Gastrocnemius medialis (tissue), 4 donors: Measurements from ENCODE around the gene KRT16. TPM values are rescaled to one million over a fixed set of nuclear protein-coding genes. Genes with fewer than 3 reads are reported as not detected.
"Not testable (repeated sequence)": the region's sequence is repeated elsewhere in the genome, so short reads cannot be mapped to it uniquely, and the experiment has no call there.

Experiments used
- ATAC-seq, 2 donors: fragments of 150-250 bp; one replicate each; pipeline ENCODE4 v1.9.1; 2016
- DNase-seq, 2 donors: peaks; one replicate each; pipeline ENCODE4 v3.0.0-alpha.2; 2019
- H3K27ac ChIP-seq, 4 donors: fragments of 200-600 bp; sonication (generic); 1 replicate in 1 of 4; 2 replicates in 3 of 4; pipeline ENCODE4 v1.5.1; 2016 to 2018; ENCODE audit warnings: mild to moderate bottlenecking in 2 of 4, moderate library complexity in 1 of 4
- H3K27me3 ChIP-seq, 3 donors: fragments of 200-600 bp; sonication (generic) in 2 of 3; 1 replicate in 1 of 3; 2 replicates in 2 of 3; pipeline versions ENCODE4 v1.5.1 to v1.6.0; 2016 to 2019; ENCODE audit warnings: mild to moderate bottlenecking in 1 of 3, moderate library complexity in 1 of 3
- H3K36me3 ChIP-seq, 2 donors: fragments of 200-600 bp; sonication (generic) in 1 of 2; one replicate each; pipeline ENCODE4 v1.5.1; 2017 to 2018
- H3K4me1 ChIP-seq, 2 donors: fragments of 200-600 bp; sonication (generic) in 1 of 2; one replicate each; pipeline ENCODE4 v1.5.1; 2016 to 2017; ENCODE audit warnings: mild to moderate bottlenecking in 2 of 2
- H3K4me3 ChIP-seq, 4 donors: fragments of 200-600 bp; sonication (generic) in 3 of 4; 1 replicate in 1 of 4; 2 replicates in 3 of 4; pipeline ENCODE4 v1.5.1; 2016 to 2019; ENCODE audit warnings: mild to moderate bottlenecking in 2 of 4
- H3K9me3 ChIP-seq, 3 donors: fragments of 200-600 bp; sonication (generic) in 2 of 3; 1 replicate in 1 of 3; 2 replicates in 2 of 3; pipeline ENCODE4 v1.5.1; 2016 to 2019
- POLR2A ChIP-seq, 2 donors: fragments of 450-650 bp; IDR thresholded peaks; one replicate each; pipeline ENCODE4 v1.6.1; 2017; ENCODE audit warnings: antibody characterized with exemption in 2 of 2, mild to moderate bottlenecking in 2 of 2, moderate library complexity in 2 of 2
- in situ Hi-C, 4 donors: fragments of 200-750 bp; cut with MboI; loops; one replicate each; pipeline versions ENCODE4 v1.15.0 to v1.8.0; 2017; ENCODE audit warnings: low sequenced_read_pairs in 4 of 4
- intact Hi-C: fragments of 100-400 bp; cut with DNase I; formaldehyde crosslinking; loops from one replicate; pipeline ENCODE4 v1.15.1; 2023; ENCODE audit warnings: low total_unique reads
- total RNA-seq, 4 donors: library from RNA; depleted of rRNA; stranded (reverse); fragments of >200 nt; gene quantifications; one replicate each; pipeline versions ENCODE4 v1.1.0 to v1.2.3, GENCODE V29; 2016
- TF ChIP-seq, protein P1 (sequence below), 5 experiments: fragments of 450-650 bp in 3 of 5; fragments of 200-600 bp in 2 of 5; sonication (generic) in 2 of 5; IDR thresholded peaks in 4 of 5; conservative IDR thresholded peaks in 1 of 5; 1 replicate in 4 of 5; 2 replicates in 1 of 5; pipeline ENCODE4 v1.5.1; 2016 to 2019; ENCODE audit warnings: antibody characterized with exemption in 5 of 5, mild to moderate bottlenecking in 3 of 5, moderate library complexity in 3 of 5

The KRT16 gene
- total RNA-seq, 4 donors from 2014 or later, result 0.34 TPM; not detected in 3

DNA sequence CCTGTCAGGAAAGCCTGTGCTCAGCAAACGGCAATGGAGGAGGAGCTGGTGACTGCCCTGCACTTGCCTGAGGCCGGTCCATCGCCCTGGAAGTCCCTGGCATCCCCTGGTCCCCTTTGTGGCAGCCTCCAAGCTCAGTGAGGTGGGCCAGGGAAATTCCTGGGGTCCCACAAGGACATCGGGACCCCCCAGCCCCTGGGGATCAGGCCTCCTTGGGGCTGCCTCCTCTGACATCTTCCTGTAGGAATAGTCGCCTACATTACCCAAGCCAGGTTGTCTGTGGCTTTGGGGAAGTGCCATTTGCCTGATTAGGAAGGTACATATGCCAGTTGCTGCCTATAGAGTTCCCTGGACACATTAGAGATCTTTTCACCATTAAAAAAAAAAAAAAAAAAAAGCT is 33.6 kb downstream of the KRT16 start:
- Histone ChIP-seq H3K9me3 (no peaks in the 10 kb centered on the region), H3K4me3 (no peak overlapping the region), H3K4me1 (no peaks in the 10 kb centered on the region), H3K36me3 (no peaks in the 10 kb centered on the region), H3K27me3 (peaks cover 0 to 21% (median 8%) of the 10 kb centered on the region in 3 donors), H3K27ac (no peak overlapping the region)
- in situ Hi-C loops, result no loop called here
- DNase-seq (no peak), ATAC-seq (no peak)
- TF ChIP-seq, protein P1, sequence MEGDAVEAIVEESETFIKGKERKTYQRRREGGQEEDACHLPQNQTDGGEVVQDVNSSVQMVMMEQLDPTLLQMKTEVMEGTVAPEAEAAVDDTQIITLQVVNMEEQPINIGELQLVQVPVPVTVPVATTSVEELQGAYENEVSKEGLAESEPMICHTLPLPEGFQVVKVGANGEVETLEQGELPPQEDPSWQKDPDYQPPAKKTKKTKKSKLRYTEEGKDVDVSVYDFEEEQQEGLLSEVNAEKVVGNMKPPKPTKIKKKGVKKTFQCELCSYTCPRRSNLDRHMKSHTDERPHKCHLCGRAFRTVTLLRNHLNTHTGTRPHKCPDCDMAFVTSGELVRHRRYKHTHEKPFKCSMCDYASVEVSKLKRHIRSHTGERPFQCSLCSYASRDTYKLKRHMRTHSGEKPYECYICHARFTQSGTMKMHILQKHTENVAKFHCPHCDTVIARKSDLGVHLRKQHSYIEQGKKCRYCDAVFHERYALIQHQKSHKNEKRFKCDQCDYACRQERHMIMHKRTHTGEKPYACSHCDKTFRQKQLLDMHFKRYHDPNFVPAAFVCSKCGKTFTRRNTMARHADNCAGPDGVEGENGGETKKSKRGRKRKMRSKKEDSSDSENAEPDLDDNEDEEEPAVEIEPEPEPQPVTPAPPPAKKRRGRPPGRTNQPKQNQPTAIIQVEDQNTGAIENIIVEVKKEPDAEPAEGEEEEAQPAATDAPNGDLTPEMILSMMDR (IDR thresholded peaks at IDR 0.05 in 4 of 5, conservative IDR thresholded peaks at IDR 0.05 in 1 of 5), result no peak
- TF ChIP-seq POLR2A (IDR thresholded peaks at IDR 0.05), result no peak
- intact Hi-C loops, result no loop called here

DNA sequence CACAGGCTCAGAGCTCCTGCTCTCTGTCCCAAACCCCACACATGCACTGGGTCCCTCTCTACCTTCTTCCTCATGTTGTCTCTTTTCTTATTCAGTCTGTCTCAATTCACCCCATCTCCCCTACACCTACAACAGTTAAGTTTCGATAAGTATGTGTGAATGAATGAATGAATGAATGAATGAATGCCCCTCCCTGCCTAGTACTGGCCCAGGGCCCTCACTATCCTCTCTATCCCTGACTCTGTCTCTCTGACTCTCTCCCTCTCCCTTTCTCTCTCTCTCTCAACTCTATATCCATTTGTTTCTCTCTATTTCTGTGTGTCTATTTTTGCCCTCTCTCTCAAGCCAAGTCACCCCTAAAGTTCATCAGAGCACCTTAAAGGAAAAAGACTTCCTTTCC is 34.0 kb downstream of the KRT16 start:
- Histone ChIP-seq H3K4me3 (no peak overlapping the region), H3K9me3 (no peaks in the 10 kb centered on the region), H3K36me3 (no peaks in the 10 kb centered on the region), H3K4me1 (no peaks in the 10 kb centered on the region), H3K27ac (no peak overlapping the region), H3K27me3 (peaks cover 0 to 22% (median 8%) of the 10 kb centered on the region in 3 donors)
- intact Hi-C loops (no loop called here), in situ Hi-C loops (no loop called here)
- no peak for ATAC-seq
- no peak for TF ChIP-seq POLR2A (IDR thresholded peaks at IDR 0.05)
- TF ChIP-seq, protein P1 (IDR thresholded peaks at IDR 0.05 in 4 of 5, conservative IDR thresholded peaks at IDR 0.05 in 1 of 5), result no peak
- DNase-seq, result no peak

- DNase-seq, intact Hi-C loops, H3K4me1 ChIP-seq, ATAC-seq, H3K36me3 ChIP-seq, in situ Hi-C loops, H3K4me3 ChIP-seq, H3K9me3 ChIP-seq, H3K27ac ChIP-seq: not testable (repeated sequence)
- peaks cover 0 to 25% (median 10%) of the 10 kb centered on the region in 3 donors for H3K27me3 ChIP-seq
These were observed 35.8 kb downstream of the KRT16 start for GRCh38 chr17:41576740-41577139.

- intact Hi-C loops (no loop called here), in situ Hi-C loops (no loop called here)
- Histone ChIP-seq H3K4me3 (no peak overlapping the region), H3K36me3 (no peaks in the 10 kb centered on the region), H3K4me1 (no peaks in the 10 kb centered on the region), H3K27ac (no peak overlapping the region), H3K9me3 (no peaks in the 10 kb centered on the region), H3K27me3 (peaks cover 0 to 25% (median 12%) of the 10 kb centered on the region in 3 donors)
- TF ChIP-seq POLR2A (IDR thresholded peaks at IDR 0.05), result no peak
- TF ChIP-seq, protein P1 (IDR thresholded peaks at IDR 0.05 in 4 of 5, conservative IDR thresholded peaks at IDR 0.05 in 1 of 5), result no peak
- no peak for ATAC-seq
- no peak for DNase-seq
These were observed 37.2 kb downstream of the KRT16 start for GRCh38 chr17:41575336-41575735.

DNA sequence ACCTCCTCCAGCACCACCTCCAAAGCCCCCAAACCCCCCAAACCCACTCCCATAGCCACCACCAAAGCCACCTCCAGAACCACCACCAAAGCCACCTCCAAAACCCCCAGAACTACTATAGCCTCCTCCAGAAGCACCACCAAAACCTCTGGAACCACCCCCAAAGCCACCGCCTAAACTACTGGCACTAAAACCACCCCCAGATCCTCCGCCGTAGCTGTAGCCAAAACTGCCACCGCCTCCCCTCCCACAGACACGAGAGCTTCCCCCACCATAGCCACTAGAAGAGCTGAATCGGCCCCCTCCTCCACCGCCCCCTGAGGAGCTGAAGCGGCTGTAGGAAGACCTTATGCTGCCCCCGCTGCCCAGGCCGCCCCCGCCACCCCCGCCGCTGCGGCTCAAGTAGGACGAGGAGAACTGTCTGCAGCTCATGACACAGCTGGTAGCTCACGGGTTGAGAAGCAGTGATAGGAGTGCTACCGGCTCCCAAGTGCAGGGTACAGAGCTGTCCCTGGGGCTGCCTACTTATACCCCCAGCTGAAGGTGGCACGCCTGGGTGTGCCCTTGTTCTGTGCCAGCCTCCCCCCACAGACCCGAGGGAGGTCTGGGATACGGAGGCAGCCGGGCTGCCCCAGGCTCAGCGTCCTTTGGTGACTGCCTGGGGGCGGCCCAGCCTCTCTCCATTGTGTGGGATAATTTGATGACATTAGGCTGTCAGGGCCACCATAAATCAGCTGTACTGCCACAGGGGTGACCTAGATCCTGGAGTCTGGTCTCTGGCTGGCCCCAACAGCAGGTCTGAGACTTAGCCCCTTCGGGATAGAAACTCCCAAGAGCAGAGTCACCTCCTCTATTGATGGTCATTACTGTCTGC is 40.8 kb downstream of the KRT16 start, which contains the start of gene KRT9:
KRT9 (minus strand) TSS at position 499 of the 874 bp plus-strand sequence; CDS start at position 432, 67 bp downstream.
- H3K27me3 ChIP-seq, result peaks cover 0 to 13% (median 7%) of the 10 kb centered on the region in 3 donors
- in situ Hi-C loops (loop anchor here in 1 of 4 donors (25.0 kb wide), 1 partner anchor 684 kb away; the partner anchor contains the start of gene KRT20), intact Hi-C loops (no loop called here)
- TF ChIP-seq, protein P1 (IDR thresholded peaks at IDR 0.05 in 4 of 5, conservative IDR thresholded peaks at IDR 0.05 in 1 of 5), result no peak
- no peak for TF ChIP-seq POLR2A (IDR thresholded peaks at IDR 0.05)
- no peaks in the 10 kb centered on the region for H3K4me1 ChIP-seq
- no peak for ATAC-seq
- H3K9me3 ChIP-seq, result no peaks in the 10 kb centered on the region
- DNase-seq, result no peak
- no peak within 1 kb of the TSS for H3K27ac ChIP-seq
- H3K36me3 ChIP-seq, result no peaks in the 10 kb centered on the region
- no peak within 1 kb of the TSS for H3K4me3 ChIP-seq
